GM21723 (cell line): ENCODE measurements around the gene KRTDAP.

Experiments used
- ATAC-seq: cut with Tn5 transposase; IDR thresholded peaks from one replicate; pipeline ENCODE4 v1.9.1; 2021; ENCODE audit warnings: mild to moderate bottlenecking, moderate library complexity; ENCODE audit not compliant: unreplicated experiment

Gene KRTDAP

GRCh38 chr19:35513628-35514281, 23.5 kb upstream of the KRTDAP start, which contains the start of gene DMKN:
DMKN (minus strand) TSS chr19:35513649; CDS start chr19:35513475, 174 bp downstream.
- ATAC-seq, result no peak

GRCh38 chr19:35512831-35513627, 22.8 kb upstream of the KRTDAP start:
- no peak for ATAC-seq

GRCh38 chr19:35511337-35511736, 21.1 kb upstream of the KRTDAP start:
- no peak for ATAC-seq

GRCh38 chr19:35510626-35510964, 20.3 kb upstream of the KRTDAP start:
- ATAC-seq, result no peak

GRCh38 chr19:35509861-35510625, 19.8 kb upstream of the KRTDAP start:
- ATAC-seq, result no peak

GRCh38 chr19:35509018-35509652, 18.9 kb upstream of the KRTDAP start:
- no peak for ATAC-seq

- no peak for ATAC-seq
Measured at GRCh38 chr19:35508129-35508528, 17.9 kb upstream of the KRTDAP start.

- no peak for ATAC-seq
Measured at GRCh38 chr19:35507561-35507960, 17.3 kb upstream of the KRTDAP start.

- no peak for ATAC-seq
Measured at GRCh38 chr19:35506011-35506410, 15.7 kb upstream of the KRTDAP start.

GRCh38 chr19:35502751-35503150, 12.5 kb upstream of the KRTDAP start:
- no peak for ATAC-seq

GRCh38 chr19:35501684-35502083, 11.4 kb upstream of the KRTDAP start:
- ATAC-seq, result no peak

GRCh38 chr19:35500611-35501010, 10.3 kb upstream of the KRTDAP start:
- ATAC-seq, result no peak

GRCh38 chr19:35498984-35499527, 8.8 kb upstream of the KRTDAP start:
- ATAC-seq, result no peak

- no peak for ATAC-seq
Measured at GRCh38 chr19:35498220-35498619, 8.0 kb upstream of the KRTDAP start.

- no peak for ATAC-seq
Measured at GRCh38 chr19:35497406-35497805, 7.1 kb upstream of the KRTDAP start.

- no peak for ATAC-seq
Measured at GRCh38 chr19:35495107-35496064, 5.1 kb upstream of the KRTDAP start.

- no peak for ATAC-seq
Measured at GRCh38 chr19:35493971-35494370, 3.7 kb upstream of the KRTDAP start.

- no peak for ATAC-seq
Measured at GRCh38 chr19:35491836-35492360, 1.6 kb upstream of the KRTDAP start.

- ATAC-seq, result no peak
Measured at GRCh38 chr19:35488677-35489076, 1.6 kb downstream of the KRTDAP start.
